NCI-H345 treated with DMSO at 0.1 percent for 48 hours (cell line): ENCODE results near the gene ASAP3.

ENCODE experiments used
- DNase-seq: peaks from one replicate; lab custom pipeline; 2025; ENCODE audit not compliant: unreplicated experiment; lab: John Stamatoyannopoulos, UW

Gene ASAP3

GRCh38 chr1:23450894-23451293 is 33.1 kb downstream of the ASAP3 start:
- no peak for DNase-seq

- DNase-seq: no peak
These were observed 34.0 kb downstream of the ASAP3 start for GRCh38 chr1:23449958-23450357.

GRCh38 chr1:23449306-23449705 is 34.7 kb downstream of the ASAP3 start:
- no peak for DNase-seq

GRCh38 chr1:23448846-23449245 is 35.1 kb downstream of the ASAP3 start:
- no peak for DNase-seq

GRCh38 chr1:23446661-23447310 is 37.2 kb downstream of the ASAP3 start:
- DNase-seq: no peak

GRCh38 chr1:23444596-23445390 is 39.2 kb downstream of the ASAP3 start:
- no peak for DNase-seq

GRCh38 chr1:23444104-23444533 is 39.9 kb downstream of the ASAP3 start:
- DNase-seq: no peak

GRCh38 chr1:23442751-23443150 is 41.2 kb downstream of the ASAP3 start:
- DNase-seq: no peak

GRCh38 chr1:23441446-23442148 is 42.4 kb downstream of the ASAP3 start:
- no peak for DNase-seq

- no peak for DNase-seq
These were observed 45.4 kb downstream of the ASAP3 start for GRCh38 chr1:23438545-23438944.

- no peak for DNase-seq
These were observed 46.7 kb downstream of the ASAP3 start for GRCh38 chr1:23437355-23437664.

- DNase-seq: no peak
These were observed 47.2 kb downstream of the ASAP3 start for GRCh38 chr1:23436520-23437354.

- DNase-seq: no peak
These were observed 49.7 kb downstream of the ASAP3 start for GRCh38 chr1:23434260-23434775.

- no peak for DNase-seq
These were observed 50.9 kb downstream of the ASAP3 start for GRCh38 chr1:23433122-23433521.

GRCh38 chr1:23431431-23431830 is 52.5 kb downstream of the ASAP3 start:
- no peak for DNase-seq

- no peak for DNase-seq
These were observed 53.2 kb downstream of the ASAP3 start for GRCh38 chr1:23430803-23431202.

GRCh38 chr1:23428136-23428905 is 55.7 kb downstream of the ASAP3 start:
- DNase-seq: no peak

- DNase-seq: no peak
These were observed 56.4 kb downstream of the ASAP3 start for GRCh38 chr1:23427550-23427949.

GRCh38 chr1:23426828-23427227 is 57.2 kb downstream of the ASAP3 start:
- no peak for DNase-seq

- DNase-seq: no peak
These were observed 58.8 kb downstream of the ASAP3 start for GRCh38 chr1:23425193-23425494.
